Breast epithelium (tissue), 4 donors: ENCODE measurements around the gene FLT3LG. TPM values are rescaled to one million over a fixed set of nuclear protein-coding genes. Genes with fewer than 3 reads are reported as not detected.

Experiments
- DNase-seq, 2 donors: peaks; one replicate each; pipeline ENCODE4 v3.0.0-alpha.2; 2019; ENCODE audit warnings: low spot score in 2 of 2
- H3K27ac ChIP-seq, 2 donors: fragments of 200-600 bp; sonication (generic) in 1 of 2; one replicate each; pipeline ENCODE4 v1.5.1; 2016 to 2019; ENCODE audit warnings: mild to moderate bottlenecking in 1 of 2
- H3K27me3 ChIP-seq, 2 donors: fragments of 200-600 bp; sonication (generic) in 1 of 2; one replicate each; pipeline versions ENCODE4 v1.5.1 to v1.6.0; 2017 to 2019; ENCODE audit warnings: control low read depth in 1 of 2, mild to moderate bottlenecking in 1 of 2
- H3K36me3 ChIP-seq: fragments of 200-600 bp; one replicate; pipeline ENCODE4 v1.5.1; 2019
- H3K4me1 ChIP-seq, 2 donors: fragments of 200-600 bp; sonication (generic); one replicate each; pipeline ENCODE4 v1.5.1; 2016 to 2019; ENCODE audit warnings: control low read depth in 1 of 2
- H3K4me3 ChIP-seq, 3 donors: fragments of 200-600 bp; sonication (generic); 1 replicate in 2 of 3; 2 replicates in 1 of 3; pipeline ENCODE4 v1.5.1; 2016 to 2019; ENCODE audit warnings: mild to moderate bottlenecking in 3 of 3, moderate library complexity in 2 of 3
- H3K9me3 ChIP-seq, 2 donors: fragments of 200-600 bp; sonication (generic) in 1 of 2; one replicate each; pipeline ENCODE4 v1.5.1; 2016 to 2019; ENCODE audit warnings: control low read depth in 1 of 2
- CTCF ChIP-seq, 3 donors: fragments of 450-650 bp; IDR thresholded peaks; one replicate each; pipeline ENCODE4 v1.5.1; 2016 to 2017; ENCODE audit warnings: antibody characterized with exemption in 3 of 3, mild to moderate bottlenecking in 3 of 3, moderate library complexity in 3 of 3
- POLR2A ChIP-seq: fragments of 450-650 bp; IDR thresholded peaks from one replicate; pipeline ENCODE4 v1.6.1; 2016; ENCODE audit warnings: antibody characterized with exemption, mild to moderate bottlenecking, moderate library complexity
- POLR2AphosphoS5 ChIP-seq, 3 donors: sonication (generic); formaldehyde crosslinking; IDR thresholded peaks; one replicate each; pipeline ENCODE4 v1.6.1; 2017; ENCODE audit warnings: antibody characterized with exemption in 3 of 3
- intact Hi-C: fragments of 100-400 bp; cut with DNase I; formaldehyde crosslinking; loops from one replicate; pipeline ENCODE4 v1.15.1; 2023; ENCODE audit warnings: low total_unique reads
- total RNA-seq, 3 donors: library from RNA; depleted of rRNA; stranded (reverse); fragments of >200 nt; gene quantifications; one replicate each; pipeline ENCODE4 v1.1.0, GENCODE V29; 2016

The FLT3LG gene
- total RNA-seq, 3 donors from 2014 or later = 4.3 to 7.0 (median 4.6) TPM

- Histone ChIP-seq H3K4me1 (no peaks in the 10 kb centered on the region), H3K9me3 (no peaks in the 10 kb centered on the region), H3K27me3 (no peaks in the 10 kb centered on the region), H3K27ac (no peak overlapping the region), H3K4me3 (no peak overlapping the region), H3K36me3 (no peaks in the 10 kb centered on the region)
- TF ChIP-seq POLR2AphosphoS5 (IDR thresholded peaks at IDR 0.05) (no peak), POLR2A (no peak), CTCF (IDR thresholded peaks at IDR 0.05) (no peak)
- no peak for DNase-seq
- intact Hi-C loops = no loop called here
Observed at GRCh38 chr19:49462492-49462891, 11.5 kb upstream of the FLT3LG start.

GRCh38 chr19:49463960-49464740 is 9.9 kb upstream of the FLT3LG start:
- no peaks in the 10 kb centered on the region for H3K27me3 ChIP-seq
- H3K36me3 ChIP-seq = no peaks in the 10 kb centered on the region
- H3K4me3 ChIP-seq = no peak overlapping the region
- no peak for DNase-seq
- intact Hi-C loops = no loop called here
- H3K9me3 ChIP-seq = no peaks in the 10 kb centered on the region
- no peaks in the 10 kb centered on the region for H3K4me1 ChIP-seq
- H3K27ac ChIP-seq = no peak overlapping the region
- TF ChIP-seq POLR2A (no peak), CTCF (IDR thresholded peaks at IDR 0.05) (no peak), POLR2AphosphoS5 (IDR thresholded peaks at IDR 0.05) (no peak)

- Histone ChIP-seq H3K9me3 (no peaks in the 10 kb centered on the region), H3K27me3 (no peaks in the 10 kb centered on the region), H3K36me3 (no peaks in the 10 kb centered on the region), H3K4me3 (no peak overlapping the region), H3K27ac (no peak overlapping the region), H3K4me1 (no peaks in the 10 kb centered on the region)
- intact Hi-C loops = no loop called here
- DNase-seq = no peak
- no peak for TF ChIP-seq POLR2A
- TF ChIP-seq POLR2AphosphoS5 (IDR thresholded peaks at IDR 0.05) = no peak
Observed at GRCh38 chr19:49465371-49465770, 8.6 kb upstream of the FLT3LG start.

- Histone ChIP-seq H3K4me3 (peak overlapping the region in 1 of 3 donors; percentile 37), H3K9me3 (no peaks in the 10 kb centered on the region), H3K27me3 (no peaks in the 10 kb centered on the region), H3K36me3 (no peaks in the 10 kb centered on the region), H3K27ac (peak overlapping the region; percentile 74 to 94), H3K4me1 (no peaks in the 10 kb centered on the region)
- DNase-seq = peak in 1 of 2 donors; percentile 76
- intact Hi-C loops = no loop called here
- TF ChIP-seq CTCF (IDR thresholded peaks at IDR 0.05) (no peak), POLR2AphosphoS5 (IDR thresholded peaks at IDR 0.05) (no peak), POLR2A (no peak)
Observed at GRCh38 chr19:49468199-49468598, 5.8 kb upstream of the FLT3LG start.

- peak overlapping the region in 1 of 3 donors; percentile 37 for H3K4me3 ChIP-seq
- DNase-seq = peak in 1 of 2 donors; percentile 69
- intact Hi-C loops = no loop called here
Observed at GRCh38 chr19:49468746-49469447, 5.1 kb upstream of the FLT3LG start.

More at GRCh38 chr19:49468746-49469447, 5.1 kb upstream of the FLT3LG start:
- TF ChIP-seq POLR2AphosphoS5 (IDR thresholded peaks at IDR 0.05) (peak in 2 of 3 donors; percentile 7 to 26), POLR2A (no peak)
- no peaks in the 10 kb centered on the region for H3K4me1 ChIP-seq
- no peaks in the 10 kb centered on the region for H3K27me3 ChIP-seq
- peak overlapping the region; percentile 74 to 94 for H3K27ac ChIP-seq
- no peaks in the 10 kb centered on the region for H3K36me3 ChIP-seq
- H3K9me3 ChIP-seq = no peaks in the 10 kb centered on the region
